HCT116 (cell line): Measurements from ENCODE around the gene IFNGR2. TPM values are rescaled to one million over a fixed set of nuclear protein-coding genes. Genes with fewer than 3 reads are reported as not detected.

Source experiments
- ATAC-seq: fragments of 200-7000 bp; cut with Tn5 transposase; 2 replicates; pipeline ENCODE4 v1.9.1; 2020; ENCODE audit warnings: mild to moderate bottlenecking, moderate library complexity
- BruUV-seq: library from RNA; stranded (reverse); fragments of 400-500 nt; replicated peaks from 2 replicates; lab custom pipeline; 2021; lab: Mats Ljungman, UMichigan
- CTCF ChIA-PET: fragments of 300-600 bp; sonication (Branson Sonifier 250); formaldehyde crosslinking; loops from one replicate; lab custom pipeline; 2021; ENCODE audit warnings: antibody characterized with exemption; lab: Charles Lee
- POLR2A ChIA-PET: fragments of 300-600, 350-600 bp; sonication (Branson Sonifier 250); formaldehyde crosslinking; loops from one replicate; lab custom pipeline; 2021; ENCODE audit warnings: antibody characterized with exemption; lab: Charles Lee
- RAD21 ChIA-PET, 2 experiments: fragments of 300-600 bp; sonication (Branson Sonifier 250); formaldehyde crosslinking; loops; one replicate each; lab custom pipeline; 2023; ENCODE audit warnings: low total read pairs in 2 of 2; ENCODE audit not compliant: uncharacterized antibody in 2 of 2, unreplicated experiment in 2 of 2, low non-redundant PET in 1 of 2; lab: Charles Lee
- DNase-seq: peaks from one replicate; pipeline ENCODE4 v3.0.0-alpha.2; 2010; ENCODE audit warnings: low read depth, low spot score
- H2AFZ ChIP-seq: fragments of 200-600 bp; shearing (Covaris generic), sonication (generic); 2 replicates; pipeline ENCODE4 v1.6.1; 2017; ENCODE audit warnings: low read depth, mixed run types, mixed read lengths, antibody characterized with exemption, low read length; ENCODE audit not compliant: poor library complexity, severe bottlenecking
- H3K27ac ChIP-seq: 2 replicates; pipeline ENCODE4 v1.5.1; 2012; ENCODE audit warnings: low read depth, low read length
- H3K27me3 ChIP-seq: fragments of 200-600 bp; sonication (generic); 2 replicates; pipeline ENCODE4 v1.6.1; 2016; ENCODE audit warnings: mixed run types, low read length, mixed read lengths; ENCODE audit not compliant: insufficient read depth
- H3K36me3 ChIP-seq, 2 experiments: fragments of 200-500 bp in 1 of 2; fragments of 200-600 bp in 1 of 2; sonication (Bioruptor generic) in 1 of 2; sonication (generic) in 1 of 2; 2 replicates each; pipeline versions ENCODE4 v1.5.1 to v1.6.1; 2014 to 2016; ENCODE audit warnings: low read length in 2 of 2, inconsistent platforms in 1 of 2, mixed read lengths in 1 of 2, mixed run types in 1 of 2; ENCODE audit not compliant: insufficient read depth in 2 of 2, control insufficient read depth in 1 of 2
- H3K4me1 ChIP-seq, 2 experiments: fragments of 200-600 bp in 1 of 2; sonication (generic) in 1 of 2; 2 replicates each; pipeline versions ENCODE4 v1.5.1 to v1.6.1; 2012 to 2017; ENCODE audit warnings: low read length in 2 of 2, inconsistent platforms in 1 of 2, mild to moderate bottlenecking in 1 of 2, mixed read lengths in 1 of 2, mixed run types in 1 of 2, moderate library complexity in 1 of 2; ENCODE audit not compliant: insufficient read depth in 2 of 2, control insufficient read depth in 1 of 2
- H3K4me2 ChIP-seq: fragments of 200-600 bp; sonication (generic); 2 replicates; pipeline ENCODE4 v1.6.1; 2017; ENCODE audit warnings: mixed run types, low read length, mixed read lengths
- H3K4me3 ChIP-seq, 2 experiments: fragments of 200-600 bp in 1 of 2; sonication (generic) in 1 of 2; replicated peaks in 1 of 2; 2 replicates each; pipeline ENCODE4 v1.5.1; 2011 to 2016; ENCODE audit warnings: low read length in 2 of 2, control low read depth in 1 of 2, low read depth in 1 of 2, mild to moderate bottlenecking in 1 of 2, mixed read lengths in 1 of 2, mixed run types in 1 of 2
- H3K79me2 ChIP-seq: fragments of 200-600 bp; sonication (generic); 2 replicates; pipeline ENCODE4 v1.6.1; 2017; ENCODE audit warnings: mild to moderate bottlenecking, mixed run types, low read length, moderate library complexity, mixed read lengths; ENCODE audit not compliant: insufficient read depth
- H3K9ac ChIP-seq: fragments of 200-600 bp; sonication (generic); 2 replicates; pipeline ENCODE4 v1.6.1; 2016; ENCODE audit warnings: low read length, mixed read lengths
- H3K9me2 ChIP-seq: fragments of 200-600 bp; sonication (generic), shearing (Covaris generic); 2 replicates; pipeline ENCODE4 v1.6.1; 2017; ENCODE audit warnings: mixed run types, mild to moderate bottlenecking, moderate library complexity; ENCODE audit not compliant: insufficient read depth
- H3K9me3 ChIP-seq, 2 experiments: fragments of 200-500 bp in 1 of 2; fragments of 200-600 bp in 1 of 2; sonication (Bioruptor generic) in 1 of 2; sonication (generic) in 1 of 2; 2 replicates each; pipeline ENCODE4 v1.6.1; 2014 to 2017; ENCODE audit warnings: low read length in 2 of 2, mixed read lengths in 2 of 2, inconsistent platforms in 1 of 2, low read depth in 1 of 2, mild to moderate bottlenecking in 1 of 2, mixed run types in 1 of 2, moderate library complexity in 1 of 2; ENCODE audit not compliant: control insufficient read depth in 1 of 2, insufficient read depth in 1 of 2
- H4K20me1 ChIP-seq: fragments of 200-600 bp; sonication (generic), shearing (Covaris generic); 2 replicates; pipeline ENCODE4 v1.6.1; 2017; ENCODE audit warnings: mixed run types, mild to moderate bottlenecking, moderate library complexity; ENCODE audit not compliant: insufficient read depth
- ATF3 ChIP-seq: IDR thresholded peaks from 2 replicates; pipeline ENCODE4 v1.6.1; 2012
- ELF1 ChIP-seq: IDR thresholded peaks from 2 replicates; pipeline ENCODE4 v1.6.1; 2012; ENCODE audit warnings: low read depth, borderline replicate concordance
- JUND ChIP-seq: IDR thresholded peaks from 2 replicates; pipeline ENCODE4 v1.6.1; 2012
- MAX ChIP-seq: IDR thresholded peaks from 2 replicates; pipeline ENCODE4 v1.6.1; 2012
- POLR2A ChIP-seq: IDR thresholded peaks from 2 replicates; pipeline ENCODE4 v1.7.0; 2011; ENCODE audit warnings: borderline replicate concordance; ENCODE audit not compliant: insufficient read depth, insufficient read length; ENCODE audit errors: extremely low read depth
- POLR2AphosphoS5 ChIP-seq: IDR thresholded peaks from 2 replicates; pipeline ENCODE4 v1.6.1; 2011; ENCODE audit warnings: mild to moderate bottlenecking, low read depth, low read length, moderate library complexity
- REST ChIP-seq: IDR thresholded peaks from 2 replicates; pipeline ENCODE4 v1.6.1; 2012; ENCODE audit warnings: low read depth
- SP1 ChIP-seq: IDR thresholded peaks from 2 replicates; pipeline ENCODE4 v1.6.1; 2012; ENCODE audit warnings: low read depth
- SRF ChIP-seq: IDR thresholded peaks from 2 replicates; pipeline ENCODE4 v1.6.1; 2012; ENCODE audit warnings: low read depth
- ZNF274 ChIP-seq: fragments of 200-500 bp; sonication (Bioruptor generic); IDR thresholded peaks from 2 replicates; pipeline ENCODE4 v1.6.1; 2014; ENCODE audit warnings: mild to moderate bottlenecking, low read depth, low read length, inconsistent platforms
- intact Hi-C: fragments of 100-400 bp; cut with micrococcal nuclease; formaldehyde crosslinking; loops from 2 replicates; pipeline ENCODE4 v1.10.0; 2022
- total RNA-seq: library from RNA; stranded (reverse); gene quantifications from one replicate; pipeline ENCODE4 v1.2.1, GENCODE V29; 2021; ENCODE audit not compliant: unreplicated experiment

Gene IFNGR2
- total RNA-seq, 1 experiment from 2014 or later = 44.6 TPM

- no peaks in the 10 kb centered on the region; a peak in 1 of 4 replicates for H3K36me3 ChIP-seq
- H3K4me3 ChIP-seq = no peak overlapping the region
- POLR2A ChIA-PET = no interaction called here
- no peak for DNase-seq
- no peak overlapping the region for H3K4me2 ChIP-seq
- 0 out of 2 replicates have a peak, but pooled peaks cover 5% of the 10 kb centered on the region for H3K79me2 ChIP-seq
- no peak overlapping the region for H3K27ac ChIP-seq
- no peaks in the 10 kb centered on the region for H3K27me3 ChIP-seq
- no peak for ATAC-seq
- TF ChIP-seq ATF3 = no peak
- no peak for TF ChIP-seq POLR2A
- TF ChIP-seq POLR2AphosphoS5 = no peak
- no peak for TF ChIP-seq ZNF274
- TF ChIP-seq REST = no peak
- no peak for TF ChIP-seq SP1
- TF ChIP-seq SRF = no peak
- TF ChIP-seq MAX = no peak
- TF ChIP-seq JUND = no peak
- no peak for TF ChIP-seq ELF1
- RAD21 ChIA-PET = no interaction called here
- CTCF ChIA-PET = no interaction called here
- BruUV-seq = no TSS peak
- no peaks in the 10 kb centered on the region for H3K4me1 ChIP-seq
- 0 out of 4 replicates have a peak, but pooled peaks cover 0 to 6% of the 10 kb centered on the region in 2 experiments for H3K9me3 ChIP-seq
- no peak overlapping the region for H3K9ac ChIP-seq
- intact Hi-C loops = no loop called here
- H4K20me1 ChIP-seq = no peaks in the 10 kb centered on the region
- no peak overlapping the region for H2AFZ ChIP-seq
- no peaks in the 10 kb centered on the region for H3K9me2 ChIP-seq
Observed at GRCh38 chr21:33470701-33471100, 67.5 kb downstream of the IFNGR2 start.
